SU-DHL-6 (cell line): ENCODE measurements around the gene OTX1.

Source experiments
- EZH2phosphoT487 ChIP-seq: fragments of 200-600 bp; sonication (generic), shearing (Covaris generic); conservative IDR thresholded peaks from 2 replicates; pipeline ENCODE4 v1.6.1; 2018; ENCODE audit warnings: mild to moderate bottlenecking, antibody characterized with exemption, low read length, moderate library complexity, mixed read lengths
- TF ChIP-seq, protein P1 (sequence below): fragments of 200-600 bp; sonication (generic); IDR thresholded peaks from one replicate; pipeline ENCODE4 v1.5.1; 2017; ENCODE audit warnings: antibody characterized with exemption, mild to moderate bottlenecking, low read length, moderate library complexity; ENCODE audit not compliant: insufficient read depth, poor library complexity, severe bottlenecking

GRCh38 chr2:63053081-63053888 lies 2.7 kb downstream of the OTX1 start:
- TF ChIP-seq, protein P1, sequence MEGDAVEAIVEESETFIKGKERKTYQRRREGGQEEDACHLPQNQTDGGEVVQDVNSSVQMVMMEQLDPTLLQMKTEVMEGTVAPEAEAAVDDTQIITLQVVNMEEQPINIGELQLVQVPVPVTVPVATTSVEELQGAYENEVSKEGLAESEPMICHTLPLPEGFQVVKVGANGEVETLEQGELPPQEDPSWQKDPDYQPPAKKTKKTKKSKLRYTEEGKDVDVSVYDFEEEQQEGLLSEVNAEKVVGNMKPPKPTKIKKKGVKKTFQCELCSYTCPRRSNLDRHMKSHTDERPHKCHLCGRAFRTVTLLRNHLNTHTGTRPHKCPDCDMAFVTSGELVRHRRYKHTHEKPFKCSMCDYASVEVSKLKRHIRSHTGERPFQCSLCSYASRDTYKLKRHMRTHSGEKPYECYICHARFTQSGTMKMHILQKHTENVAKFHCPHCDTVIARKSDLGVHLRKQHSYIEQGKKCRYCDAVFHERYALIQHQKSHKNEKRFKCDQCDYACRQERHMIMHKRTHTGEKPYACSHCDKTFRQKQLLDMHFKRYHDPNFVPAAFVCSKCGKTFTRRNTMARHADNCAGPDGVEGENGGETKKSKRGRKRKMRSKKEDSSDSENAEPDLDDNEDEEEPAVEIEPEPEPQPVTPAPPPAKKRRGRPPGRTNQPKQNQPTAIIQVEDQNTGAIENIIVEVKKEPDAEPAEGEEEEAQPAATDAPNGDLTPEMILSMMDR, result no peak
- no peak for TF ChIP-seq EZH2phosphoT487
